ENCODE data around the gene DHRS7.

Gene DHRS7

DNA sequence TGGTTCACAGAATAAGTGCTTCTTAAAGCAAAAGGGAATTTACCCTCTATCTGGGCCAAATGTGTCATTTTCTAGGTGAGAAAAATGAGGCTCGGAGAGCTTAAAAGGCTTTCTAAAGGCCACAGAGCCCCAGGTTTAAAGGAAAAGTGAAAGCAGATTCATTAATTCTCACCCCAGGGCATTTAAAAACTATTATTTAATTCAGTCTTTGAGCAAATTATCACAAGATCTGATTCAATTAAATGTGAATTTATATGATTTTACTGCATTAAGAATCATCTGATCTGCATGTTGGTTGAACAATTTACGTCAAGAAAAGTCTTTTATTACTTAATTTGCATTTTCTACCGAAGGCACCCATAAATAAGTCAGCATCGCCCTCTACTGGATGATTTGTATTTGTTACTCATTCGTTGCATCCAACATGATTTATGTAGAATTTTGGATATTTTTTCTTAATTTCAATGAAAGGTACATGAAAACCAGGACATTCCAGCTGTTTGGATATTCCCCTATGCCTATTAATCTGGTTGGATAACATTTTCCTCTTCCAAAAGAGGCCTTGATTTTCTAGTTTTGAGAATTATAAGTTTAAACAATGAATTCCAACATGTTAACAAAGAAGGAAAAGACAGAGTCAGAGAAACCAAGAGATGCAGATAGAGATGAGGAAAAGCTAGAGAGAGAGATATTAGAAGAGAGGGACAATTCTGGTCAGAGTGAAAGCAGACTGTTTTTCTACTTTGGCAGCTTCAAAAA lies 19.1 kb upstream of the DHRS7 start:
- DNase-seq (ENCODE audit: extremely low read depth, low read depth) = no peak
- H3K4me3 ChIP-seq (replicated peaks; ENCODE audit: low read depth, low read length) = peak overlapping the region; percentile 20; the same call in 1 of the 2 replicates
- TF ChIP-seq, protein P1, sequence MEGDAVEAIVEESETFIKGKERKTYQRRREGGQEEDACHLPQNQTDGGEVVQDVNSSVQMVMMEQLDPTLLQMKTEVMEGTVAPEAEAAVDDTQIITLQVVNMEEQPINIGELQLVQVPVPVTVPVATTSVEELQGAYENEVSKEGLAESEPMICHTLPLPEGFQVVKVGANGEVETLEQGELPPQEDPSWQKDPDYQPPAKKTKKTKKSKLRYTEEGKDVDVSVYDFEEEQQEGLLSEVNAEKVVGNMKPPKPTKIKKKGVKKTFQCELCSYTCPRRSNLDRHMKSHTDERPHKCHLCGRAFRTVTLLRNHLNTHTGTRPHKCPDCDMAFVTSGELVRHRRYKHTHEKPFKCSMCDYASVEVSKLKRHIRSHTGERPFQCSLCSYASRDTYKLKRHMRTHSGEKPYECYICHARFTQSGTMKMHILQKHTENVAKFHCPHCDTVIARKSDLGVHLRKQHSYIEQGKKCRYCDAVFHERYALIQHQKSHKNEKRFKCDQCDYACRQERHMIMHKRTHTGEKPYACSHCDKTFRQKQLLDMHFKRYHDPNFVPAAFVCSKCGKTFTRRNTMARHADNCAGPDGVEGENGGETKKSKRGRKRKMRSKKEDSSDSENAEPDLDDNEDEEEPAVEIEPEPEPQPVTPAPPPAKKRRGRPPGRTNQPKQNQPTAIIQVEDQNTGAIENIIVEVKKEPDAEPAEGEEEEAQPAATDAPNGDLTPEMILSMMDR (IDR thresholded peaks at IDR 0.05; ENCODE audit: low read depth, low read length, missing control alignments) = peak; percentile 36

- DNase-seq (ENCODE audit: extremely low read depth, low read depth) = no peak
- TF ChIP-seq, protein P1 (IDR thresholded peaks at IDR 0.05; ENCODE audit: low read depth, low read length, missing control alignments) = no peak
- peak overlapping the region; percentile 20; the same call in 1 of the 2 replicates for H3K4me3 ChIP-seq (replicated peaks; ENCODE audit: low read depth, low read length)
These were observed 18.5 kb upstream of the DHRS7 start for GRCh38 chr14:60183741-60184140.

DNA sequence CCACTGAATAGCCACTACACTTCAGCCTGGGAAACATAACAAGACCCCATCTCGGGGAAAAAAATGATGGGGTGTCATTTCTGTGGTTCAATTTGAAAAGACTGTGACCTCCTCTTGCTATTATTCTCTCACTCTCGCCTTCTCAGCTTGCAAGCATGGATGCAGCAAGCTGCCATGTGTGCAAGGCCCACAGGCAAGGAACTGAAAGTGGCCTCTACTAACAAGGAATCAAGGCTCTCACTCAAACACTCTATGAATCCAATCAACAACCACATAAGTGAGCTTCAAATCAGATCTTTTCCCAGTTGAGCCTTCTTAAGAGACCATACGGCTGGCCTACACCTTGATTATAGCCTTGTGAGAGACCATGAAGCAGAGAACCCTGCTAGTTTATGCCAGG lies 17.9 kb upstream of the DHRS7 start:
- TF ChIP-seq, protein P1 (IDR thresholded peaks at IDR 0.05; ENCODE audit: low read depth, low read length, missing control alignments) = no peak
- H3K4me3 ChIP-seq (replicated peaks; ENCODE audit: low read depth, low read length) = no peak overlapping the region
- no peak for DNase-seq (ENCODE audit: extremely low read depth, low read depth)

GRCh38 chr14:60179431-60179869 lies 14.3 kb upstream of the DHRS7 start:
- no peak overlapping the region for H3K4me3 ChIP-seq (replicated peaks; ENCODE audit: low read depth, low read length)
- TF ChIP-seq, protein P1 (IDR thresholded peaks at IDR 0.05; ENCODE audit: low read depth, low read length, missing control alignments) = no peak
- no peak for DNase-seq (ENCODE audit: extremely low read depth, low read depth)

- no peak overlapping the region for H3K4me3 ChIP-seq (replicated peaks; ENCODE audit: low read depth, low read length)
- TF ChIP-seq, protein P1 (IDR thresholded peaks at IDR 0.05; ENCODE audit: low read depth, low read length, missing control alignments) = no peak
- no peak for DNase-seq (ENCODE audit: extremely low read depth, low read depth)
These were observed 13.6 kb upstream of the DHRS7 start for GRCh38 chr14:60178820-60179219.

DNA sequence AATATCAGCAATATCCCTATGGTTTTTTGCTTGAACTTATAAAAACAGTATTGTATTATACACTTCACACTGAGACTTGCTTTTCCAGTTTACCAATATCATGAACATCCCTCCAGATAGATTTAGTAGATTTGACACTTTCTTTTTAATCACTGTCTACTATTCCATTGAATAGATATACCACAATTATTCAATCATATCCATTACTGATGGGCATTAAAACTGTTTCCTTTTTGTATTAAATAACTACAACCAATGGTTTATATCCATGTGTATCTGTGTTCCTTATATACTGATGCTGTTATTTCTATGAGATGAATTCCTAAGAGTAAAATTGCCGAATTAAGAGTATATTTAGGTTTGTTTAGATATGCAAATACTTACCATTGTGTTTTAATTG lies 13.0 kb upstream of the DHRS7 start:
- TF ChIP-seq, protein P1 (IDR thresholded peaks at IDR 0.05; ENCODE audit: low read depth, low read length, missing control alignments) = no peak
- DNase-seq (ENCODE audit: extremely low read depth, low read depth) = no peak
- H3K4me3 ChIP-seq (replicated peaks; ENCODE audit: low read depth, low read length) = no peak overlapping the region
